Neutrophil (primary cell): Measurements from ENCODE around the gene IGSF21.
"Not testable (repeated sequence)": the region's sequence is repeated elsewhere in the genome, so short reads cannot be mapped to it uniquely, and the experiment has no call there.

ENCODE experiments used
- H3K27ac ChIP-seq: fragments of 200-600 bp; sonication (generic); 2 replicates; pipeline ENCODE4 v1.5.1; 2016; ENCODE audit warnings: mild to moderate bottlenecking, moderate library complexity
- H3K27me3 ChIP-seq: fragments of 200-600 bp; sonication (generic); 2 replicates; pipeline ENCODE4 v1.6.0; 2016; ENCODE audit warnings: mild to moderate bottlenecking
- H3K36me3 ChIP-seq: fragments of 200-600 bp; sonication (generic); 2 replicates; pipeline ENCODE4 v1.5.1; 2017
- H3K4me1 ChIP-seq, 2 experiments: fragments of 200-600 bp in 1 of 2; sonication (generic) in 1 of 2; 1 replicate in 1 of 2; 2 replicates in 1 of 2; pipeline versions ENCODE4 v1.5.1 to v1.6.1; 2013 to 2016; ENCODE audit warnings: low read depth in 1 of 2, low read length in 1 of 2, mild to moderate bottlenecking in 1 of 2, moderate library complexity in 1 of 2; ENCODE audit not compliant: control insufficient read depth in 1 of 2, insufficient read depth in 1 of 2
- H3K4me3 ChIP-seq, 2 experiments: fragments of 200-600 bp in 1 of 2; sonication (generic) in 1 of 2; 1 replicate in 1 of 2; 2 replicates in 1 of 2; pipeline ENCODE4 v1.5.1; 2013 to 2016; ENCODE audit warnings: low read depth in 1 of 2, low read length in 1 of 2, mild to moderate bottlenecking in 1 of 2, moderate library complexity in 1 of 2
- H3K9me3 ChIP-seq: fragments of 200-600 bp; sonication (generic); 2 replicates; pipeline ENCODE4 v1.5.1; 2016
- CTCF ChIP-seq: fragments of 200-600 bp; sonication (generic); IDR thresholded peaks from 2 replicates; pipeline ENCODE4 v1.5.1; 2016; ENCODE audit warnings: antibody characterized with exemption

Gene IGSF21

GRCh38 chr1:18358600-18358999 is 251.0 kb downstream of the IGSF21 start:
- H3K4me1 ChIP-seq, result no peaks in the 10 kb centered on the region
- no peak overlapping the region for H3K4me3 ChIP-seq
- no peaks in the 10 kb centered on the region for H3K27me3 ChIP-seq
- H3K36me3 ChIP-seq, result no peaks in the 10 kb centered on the region
- H3K27ac ChIP-seq, result no peak overlapping the region
- H3K9me3 ChIP-seq, result no peaks in the 10 kb centered on the region
- TF ChIP-seq CTCF, result no peak

GRCh38 chr1:18360251-18360650 is 252.7 kb downstream of the IGSF21 start:
- Histone ChIP-seq H3K36me3 (no peaks in the 10 kb centered on the region), H3K4me1 (no peaks in the 10 kb centered on the region), H3K27me3 (no peaks in the 10 kb centered on the region), H3K4me3 (no peak overlapping the region), H3K27ac (no peak overlapping the region), H3K9me3 (no peaks in the 10 kb centered on the region)
- no peak for TF ChIP-seq CTCF

GRCh38 chr1:18362150-18362549 is 254.6 kb downstream of the IGSF21 start:
- Histone ChIP-seq H3K36me3 (no peaks in the 10 kb centered on the region), H3K27ac (no peak overlapping the region), H3K4me3 (no peak overlapping the region), H3K9me3 (no peaks in the 10 kb centered on the region), H3K4me1 (no peaks in the 10 kb centered on the region), H3K27me3 (no peaks in the 10 kb centered on the region)
- no peak for TF ChIP-seq CTCF

- no peak overlapping the region for H3K4me3 ChIP-seq
- no peak overlapping the region for H3K27ac ChIP-seq
- H3K27me3 ChIP-seq, result no peaks in the 10 kb centered on the region
- H3K9me3 ChIP-seq, result no peaks in the 10 kb centered on the region
- no peak for TF ChIP-seq CTCF
- H3K36me3 ChIP-seq, result no peaks in the 10 kb centered on the region
- no peaks in the 10 kb centered on the region for H3K4me1 ChIP-seq
Measured at GRCh38 chr1:18363436-18363835, 255.8 kb downstream of the IGSF21 start.

GRCh38 chr1:18365099-18365705 is 257.6 kb downstream of the IGSF21 start:
- Histone ChIP-seq H3K4me3 (no peak overlapping the region), H3K9me3 (no peaks in the 10 kb centered on the region), H3K36me3 (no peaks in the 10 kb centered on the region), H3K4me1 (no peaks in the 10 kb centered on the region), H3K27ac (no peak overlapping the region), H3K27me3 (no peaks in the 10 kb centered on the region)
- TF ChIP-seq CTCF, result no peak

GRCh38 chr1:18372505-18372904 is 264.9 kb downstream of the IGSF21 start:
- H3K36me3 ChIP-seq, H3K4me1 ChIP-seq, H3K4me3 ChIP-seq, H3K9me3 ChIP-seq, H3K27ac ChIP-seq, H3K27me3 ChIP-seq: not testable (repeated sequence)
